Breast epithelium (tissue), 3 donors: ENCODE data around the gene PLCL2.

Experiments used
- POLR2A ChIP-seq: fragments of 450-650 bp; IDR thresholded peaks from one replicate; pipeline ENCODE4 v1.6.1; 2016; ENCODE audit warnings: antibody characterized with exemption, mild to moderate bottlenecking, moderate library complexity
- POLR2AphosphoS5 ChIP-seq, 3 donors: sonication (generic); formaldehyde crosslinking; IDR thresholded peaks; one replicate each; pipeline ENCODE4 v1.6.1; 2017; ENCODE audit warnings: antibody characterized with exemption in 3 of 3
- TF ChIP-seq, protein P1 (sequence below), 3 donors: fragments of 450-650 bp; IDR thresholded peaks; one replicate each; pipeline ENCODE4 v1.5.1; 2016 to 2017; ENCODE audit warnings: antibody characterized with exemption in 3 of 3, mild to moderate bottlenecking in 3 of 3, moderate library complexity in 3 of 3

DNA sequence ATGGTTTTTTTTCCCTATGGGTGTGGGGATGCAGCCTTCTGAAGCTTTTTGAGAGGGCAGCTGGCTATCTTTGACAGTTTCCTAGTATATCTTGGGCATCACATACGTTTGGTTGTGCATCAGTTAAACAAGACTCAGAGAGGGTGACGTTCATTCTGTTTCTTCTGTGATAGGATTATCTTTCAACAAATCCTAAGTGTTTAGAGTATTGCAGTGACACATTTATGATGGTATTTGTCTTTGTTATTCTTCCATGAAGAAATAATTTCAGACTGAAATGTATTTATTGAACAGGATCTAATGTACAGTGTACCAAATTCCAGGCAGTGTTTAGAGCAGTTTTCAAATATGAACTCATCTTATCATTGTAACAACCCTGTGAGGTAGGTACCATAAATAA is 114.4 kb downstream of the PLCL2 start:
- TF ChIP-seq, protein P1, sequence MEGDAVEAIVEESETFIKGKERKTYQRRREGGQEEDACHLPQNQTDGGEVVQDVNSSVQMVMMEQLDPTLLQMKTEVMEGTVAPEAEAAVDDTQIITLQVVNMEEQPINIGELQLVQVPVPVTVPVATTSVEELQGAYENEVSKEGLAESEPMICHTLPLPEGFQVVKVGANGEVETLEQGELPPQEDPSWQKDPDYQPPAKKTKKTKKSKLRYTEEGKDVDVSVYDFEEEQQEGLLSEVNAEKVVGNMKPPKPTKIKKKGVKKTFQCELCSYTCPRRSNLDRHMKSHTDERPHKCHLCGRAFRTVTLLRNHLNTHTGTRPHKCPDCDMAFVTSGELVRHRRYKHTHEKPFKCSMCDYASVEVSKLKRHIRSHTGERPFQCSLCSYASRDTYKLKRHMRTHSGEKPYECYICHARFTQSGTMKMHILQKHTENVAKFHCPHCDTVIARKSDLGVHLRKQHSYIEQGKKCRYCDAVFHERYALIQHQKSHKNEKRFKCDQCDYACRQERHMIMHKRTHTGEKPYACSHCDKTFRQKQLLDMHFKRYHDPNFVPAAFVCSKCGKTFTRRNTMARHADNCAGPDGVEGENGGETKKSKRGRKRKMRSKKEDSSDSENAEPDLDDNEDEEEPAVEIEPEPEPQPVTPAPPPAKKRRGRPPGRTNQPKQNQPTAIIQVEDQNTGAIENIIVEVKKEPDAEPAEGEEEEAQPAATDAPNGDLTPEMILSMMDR (IDR thresholded peaks at IDR 0.05): no peak
- TF ChIP-seq POLR2A (no peak), POLR2AphosphoS5 (IDR thresholded peaks at IDR 0.05) (no peak)
